CD8-positive, alpha-beta memory T cell (primary cell): ENCODE measurements around the gene IL1R2. TPM values are rescaled to one million over a fixed set of nuclear protein-coding genes. Genes with fewer than 3 reads are reported as not detected.
A peak's percentile ranks its signal among the peaks of the same experiment; 100 is the strongest.

ENCODE experiments used
- CTCF ChIA-PET: fragments of 350-600 bp; sonication (Branson Sonifier 250); formaldehyde crosslinking; loops from one replicate; lab custom pipeline; 2021; ENCODE audit warnings: antibody characterized with exemption; lab: Charles Lee
- POLR2A ChIA-PET: fragments of 350-600 bp; sonication (Branson Sonifier 250); formaldehyde crosslinking; loops from one replicate; lab custom pipeline; 2021; ENCODE audit warnings: antibody characterized with exemption; lab: Charles Lee
- DNase-seq, 5 donors: peaks; one replicate each; pipeline versions ENCODE4 v3.0.0 to v3.0.0-alpha.2; 2020 to 2022; ENCODE audit warnings: mixed read lengths in 1 of 5
- H3K27ac ChIP-seq: one replicate; pipeline ENCODE4 v1.7.0; 2013; ENCODE audit warnings: low read depth, mild to moderate bottlenecking, low read length, moderate library complexity
- H3K27me3 ChIP-seq: 2 replicates; pipeline ENCODE4 v1.7.0; 2013; ENCODE audit warnings: low read length, mild to moderate bottlenecking; ENCODE audit not compliant: insufficient read depth, poor library complexity, severe bottlenecking
- H3K36me3 ChIP-seq: 2 replicates; pipeline ENCODE4 v1.7.0; 2013; ENCODE audit warnings: mild to moderate bottlenecking, low read length, moderate library complexity; ENCODE audit not compliant: insufficient read depth
- H3K4me1 ChIP-seq: 2 replicates; pipeline ENCODE4 v1.7.0; 2013; ENCODE audit warnings: mild to moderate bottlenecking, low read length, moderate library complexity; ENCODE audit not compliant: insufficient read depth
- H3K4me3 ChIP-seq: 2 replicates; pipeline ENCODE4 v1.7.0; 2013; ENCODE audit warnings: mild to moderate bottlenecking, low read length
- H3K9me3 ChIP-seq: 2 replicates; pipeline ENCODE4 v1.7.0; 2013; ENCODE audit warnings: mild to moderate bottlenecking, low read length
- H3K27ac Mint-ChIP-seq, 8 donors: one replicate each; pipeline ENCODE4 v1.8.0; 2020 to 2021; ENCODE audit warnings: mixed read lengths in 8 of 8, mild to moderate bottlenecking in 6 of 8, inconsistent platforms in 3 of 8, moderate library complexity in 3 of 8
- H3K27me3 Mint-ChIP-seq, 2 donors: one replicate each; pipeline ENCODE4 v1.8.0; 2020 to 2021; ENCODE audit warnings: mixed read lengths in 2 of 2, mild to moderate bottlenecking in 1 of 2, moderate library complexity in 1 of 2
- H3K36me3 Mint-ChIP-seq, 3 donors: one replicate each; pipeline ENCODE4 v1.8.0; 2020 to 2021; ENCODE audit warnings: mixed read lengths in 3 of 3, inconsistent platforms in 1 of 3, mild to moderate bottlenecking in 1 of 3
- H3K4me1 Mint-ChIP-seq, 3 donors: one replicate each; pipeline ENCODE4 v1.8.0; 2020 to 2021; ENCODE audit warnings: mixed read lengths in 3 of 3, inconsistent platforms in 1 of 3, mild to moderate bottlenecking in 1 of 3
- H3K4me3 Mint-ChIP-seq, 7 donors: one replicate each; pipeline ENCODE4 v1.8.0; 2020 to 2021; ENCODE audit warnings: mixed read lengths in 7 of 7, mild to moderate bottlenecking in 6 of 7, moderate library complexity in 4 of 7, inconsistent platforms in 2 of 7
- H3K9me3 Mint-ChIP-seq, 5 donors: one replicate each; pipeline ENCODE4 v1.8.0; 2020 to 2022; ENCODE audit warnings: mixed read lengths in 5 of 5, mild to moderate bottlenecking in 3 of 5, moderate library complexity in 2 of 5, inconsistent platforms in 1 of 5
- polyA plus RNA-seq: library from polyadenylated mRNA; unstranded; fragments of 300-500 nt; fragmentation: Illumina TruSeq; gene quantifications from one replicate; pipeline ENCODE4 v1.2.3, GENCODE V29; 2021
- total RNA-seq, 2 experiments: library from RNA; stranded (reverse); gene quantifications; one replicate each; pipeline ENCODE4 v1.2.3, GENCODE V29; 2021

IL1R2 gene
- total and polyA plus RNA-seq, 3 experiments from 2014 or later: 0.85 to 1.4 TPM; not detected in 1

DNA sequence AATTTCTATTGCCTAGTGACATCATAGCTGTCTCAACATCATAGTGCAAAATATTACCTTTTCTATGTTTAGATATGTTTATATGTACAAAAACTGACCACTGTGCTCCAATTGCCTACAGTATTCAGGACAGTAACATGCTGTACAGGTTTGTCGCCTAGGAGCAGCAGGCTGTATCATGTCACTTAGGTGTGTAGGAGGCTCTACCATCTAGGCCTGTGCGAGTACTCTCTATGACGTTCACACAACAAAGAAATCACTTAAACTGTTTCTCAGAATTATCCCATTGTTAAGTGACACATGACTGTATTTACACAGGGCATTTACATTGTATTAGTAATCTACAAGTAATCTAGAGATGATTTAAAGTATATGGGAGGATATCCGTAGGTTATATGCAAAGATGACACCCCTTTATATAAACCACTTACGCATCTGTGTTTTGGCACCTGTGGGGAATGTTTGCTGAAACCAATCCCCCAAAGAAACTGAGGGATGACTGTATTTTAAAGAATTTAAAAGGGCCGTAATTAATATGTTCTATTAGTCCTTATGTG, 24.7 kb downstream of the IL1R2 start:
- Mint-ChIP-seq H3K9me3 (peaks cover 0 to 3% (median 0%) of the 10 kb centered on the region in 5 donors), H3K27me3 (peaks cover 4 to 8% of the 10 kb centered on the region in 2 donors), H3K36me3 (peaks cover 0 to 8% (median 0%) of the 10 kb centered on the region in 3 donors), H3K4me3 (no peak overlapping the region), H3K4me1 (peaks cover 0 to 3% (median 0%) of the 10 kb centered on the region in 3 donors), H3K27ac (no peak overlapping the region)
- ChIA-PET CTCF (interaction anchor here (2.1 to 5.8 kb wide), 2 partner anchors 224 kb away, joined by 10 to 25 read pairs; no protein-coding TSS in a partner anchor), POLR2A (no interaction called here)
- no peaks in the 10 kb centered on the region for H3K36me3 ChIP-seq
- H3K4me3 ChIP-seq: no peak overlapping the region
- H3K9me3 ChIP-seq: no peaks in the 10 kb centered on the region
- H3K27me3 ChIP-seq: no peaks in the 10 kb centered on the region
- no peak for DNase-seq
- no peak overlapping the region for H3K27ac ChIP-seq
- H3K4me1 ChIP-seq: no peaks in the 10 kb centered on the region

DNA sequence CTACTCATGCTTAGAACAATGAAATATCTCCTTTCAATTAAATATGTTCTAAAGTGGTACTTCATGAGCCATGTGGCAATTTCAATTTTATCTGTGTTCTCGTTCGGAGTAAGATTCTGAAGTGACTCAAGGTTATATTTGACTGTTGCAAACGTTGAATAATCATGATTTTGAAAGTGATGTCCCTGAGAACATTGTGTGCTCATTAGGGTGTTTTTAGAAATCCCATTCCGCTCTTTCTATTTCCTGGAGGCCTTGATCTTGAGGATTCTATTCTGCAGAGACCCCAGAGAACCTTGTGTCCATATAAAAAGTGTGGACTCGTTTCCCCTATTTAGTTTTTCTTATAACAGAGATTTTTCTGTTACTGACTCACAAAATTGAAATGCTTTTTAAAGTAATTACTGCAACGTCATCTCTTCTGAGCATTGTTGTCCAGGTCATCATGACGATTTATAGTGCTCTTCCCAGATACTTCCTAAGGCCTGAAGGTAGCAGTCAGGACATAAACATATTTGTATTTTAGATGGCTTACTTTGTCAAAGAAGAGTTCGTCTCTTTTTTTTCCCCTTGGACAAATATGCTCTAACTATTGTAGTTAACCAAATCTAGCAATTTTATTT, 27.2 kb downstream of the IL1R2 start:
- Mint-ChIP-seq H3K4me3 (no peak overlapping the region), H3K36me3 (peaks cover 0 to 3% (median 0%) of the 10 kb centered on the region in 3 donors), H3K27me3 (peaks cover 4 to 6% of the 10 kb centered on the region in 2 donors), H3K9me3 (no peaks in the 10 kb centered on the region), H3K27ac (no peak overlapping the region), H3K4me1 (peaks cover 0 to 3% (median 0%) of the 10 kb centered on the region in 3 donors)
- ChIA-PET POLR2A (no interaction called here), CTCF (interaction anchor here (1.4 to 2.9 kb wide), 3 partner anchors 193 to 428 kb away, joined by 5 to 105 read pairs (median 6); no protein-coding TSS in a partner anchor)
- Histone ChIP-seq H3K4me1 (no peaks in the 10 kb centered on the region), H3K27ac (no peak overlapping the region), H3K36me3 (no peaks in the 10 kb centered on the region), H3K9me3 (no peaks in the 10 kb centered on the region), H3K27me3 (no peaks in the 10 kb centered on the region), H3K4me3 (no peak overlapping the region)
- no peak for DNase-seq

DNA sequence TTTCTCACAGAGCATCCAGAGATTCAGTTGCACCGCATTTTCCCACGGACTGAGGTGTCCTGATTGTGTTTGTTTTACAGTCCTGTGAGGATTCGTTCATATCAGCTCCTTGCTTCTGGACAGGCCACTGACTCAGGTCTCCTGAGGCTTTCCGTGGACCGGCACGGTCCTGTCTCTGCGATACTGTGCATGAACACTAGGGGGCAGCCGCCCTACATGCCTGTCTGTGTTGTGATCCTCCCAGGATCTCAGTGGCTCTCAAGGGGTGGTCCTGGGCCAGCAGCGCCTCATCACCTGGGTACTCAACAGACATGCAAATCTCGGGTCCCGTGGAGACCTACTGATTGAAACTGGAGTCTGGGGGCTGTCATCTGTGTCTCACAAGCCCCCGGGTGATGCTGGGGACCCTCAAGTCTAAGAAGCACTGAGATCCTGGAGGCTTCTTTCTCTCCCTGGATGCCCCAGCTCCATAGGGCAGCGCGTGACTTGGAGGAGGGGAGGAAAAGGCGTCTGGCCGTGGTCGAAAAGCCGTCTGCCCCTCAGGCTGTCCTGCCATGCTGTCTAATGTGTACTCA, 28.9 kb downstream of the IL1R2 start:
- Histone ChIP-seq H3K9me3 (no peaks in the 10 kb centered on the region), H3K4me1 (no peaks in the 10 kb centered on the region), H3K36me3 (no peaks in the 10 kb centered on the region), H3K27ac (no peak overlapping the region), H3K4me3 (no peak overlapping the region), H3K27me3 (no peaks in the 10 kb centered on the region)
- POLR2A ChIA-PET: no interaction called here
- Mint-ChIP-seq H3K4me3 (no peak overlapping the region), H3K36me3 (no peaks in the 10 kb centered on the region), H3K27me3 (peaks cover 4 to 6% of the 10 kb centered on the region in 2 donors), H3K4me1 (peaks cover 0 to 3% (median 0%) of the 10 kb centered on the region in 3 donors), H3K9me3 (no peaks in the 10 kb centered on the region), H3K27ac (no peak overlapping the region)
- peak; percentile 65 to 85 (median 70) for DNase-seq
- CTCF ChIA-PET: interaction anchor here (0.7 to 2.9 kb wide), 24 partner anchors 10 to 431 kb away, joined by 3 to 105 read pairs (median 4); no protein-coding TSS in a partner anchor

DNA sequence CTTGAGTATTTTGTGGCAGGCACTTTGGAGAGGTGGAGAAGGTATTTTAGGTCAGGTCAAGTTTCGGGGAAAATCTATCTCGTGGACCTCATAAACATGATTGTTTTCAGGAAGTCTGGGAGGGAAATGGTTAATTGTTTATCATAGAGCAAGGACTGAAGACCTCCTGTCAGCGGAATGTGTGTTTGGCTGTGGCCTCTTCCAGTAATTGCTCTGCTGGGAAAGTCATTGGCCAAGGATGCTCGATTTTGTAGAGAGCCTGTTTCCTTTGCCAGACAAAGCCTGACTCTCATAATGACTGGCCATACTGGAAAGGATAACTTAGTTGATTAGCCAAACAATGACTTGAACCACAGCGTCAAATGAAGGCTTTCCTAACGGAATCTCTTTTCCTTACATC, 30.0 kb downstream of the IL1R2 start:
- Mint-ChIP-seq H3K4me3 (no peak overlapping the region), H3K36me3 (no peaks in the 10 kb centered on the region), H3K27me3 (peaks cover 4 to 6% of the 10 kb centered on the region in 2 donors), H3K4me1 (peaks cover 0 to 3% (median 0%) of the 10 kb centered on the region in 3 donors), H3K27ac (no peak overlapping the region), H3K9me3 (no peaks in the 10 kb centered on the region)
- DNase-seq: no peak
- no peaks in the 10 kb centered on the region for H3K4me1 ChIP-seq
- no peak overlapping the region for H3K27ac ChIP-seq
- H3K36me3 ChIP-seq: no peaks in the 10 kb centered on the region
- H3K4me3 ChIP-seq: no peak overlapping the region
- H3K9me3 ChIP-seq: no peaks in the 10 kb centered on the region
- ChIA-PET POLR2A (interaction anchor here (0.7 kb wide), 1 partner anchor 11 kb away, joined by 6 read pairs; no protein-coding TSS in a partner anchor), CTCF (interaction anchor here (0.7 to 2.9 kb wide), 4 partner anchors 14 to 427 kb away, joined by 3 to 105 read pairs (median 9); no protein-coding TSS in a partner anchor)
- H3K27me3 ChIP-seq: no peaks in the 10 kb centered on the region

DNA sequence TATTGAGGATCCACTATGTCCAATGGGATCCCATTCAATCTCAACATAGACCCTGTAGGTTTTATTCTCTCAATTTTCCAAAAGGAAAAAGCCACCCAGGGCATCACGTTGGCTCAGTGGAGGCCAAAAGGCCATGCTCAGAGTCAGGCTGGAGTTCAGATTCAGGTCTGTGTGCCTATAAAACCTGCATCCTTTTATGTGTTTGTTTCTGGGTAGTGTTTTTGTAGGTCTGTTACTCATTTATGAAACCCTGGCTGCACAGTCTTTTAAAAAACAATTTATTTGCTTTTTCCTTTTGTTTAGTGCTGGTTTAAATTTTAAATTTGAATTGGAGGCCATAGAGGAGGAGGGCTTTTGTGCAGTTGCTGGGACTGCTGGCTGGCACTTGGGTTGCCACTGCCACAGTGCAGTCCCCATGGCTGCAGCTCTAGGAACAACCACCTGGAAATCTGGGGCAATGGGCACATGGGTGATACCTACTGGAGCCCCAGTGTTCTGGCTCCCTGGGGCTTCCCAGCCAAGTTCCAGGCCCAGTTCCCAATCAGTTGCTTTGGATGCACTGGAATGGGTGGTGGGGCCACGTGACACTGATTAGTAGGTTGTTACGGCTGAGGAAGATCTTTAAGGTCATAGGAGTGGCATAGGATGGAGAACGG, 31.3 kb downstream of the IL1R2 start:
- peak overlapping the region in 1 of 8 donors; percentile 63 for H3K27ac Mint-ChIP-seq
- Histone ChIP-seq H3K27ac (no peak overlapping the region), H3K9me3 (no peaks in the 10 kb centered on the region), H3K36me3 (no peaks in the 10 kb centered on the region), H3K27me3 (no peaks in the 10 kb centered on the region), H3K4me1 (no peaks in the 10 kb centered on the region), H3K4me3 (no peak overlapping the region)
- H3K4me1 Mint-ChIP-seq: peaks cover 0 to 3% (median 0%) of the 10 kb centered on the region in 3 donors
- no peak for DNase-seq
- POLR2A ChIA-PET: no interaction called here
- H3K4me3 Mint-ChIP-seq: no peak overlapping the region
- H3K36me3 Mint-ChIP-seq: no peaks in the 10 kb centered on the region
- no peaks in the 10 kb centered on the region for H3K9me3 Mint-ChIP-seq
- CTCF ChIA-PET: no interaction called here
- peaks cover 4 to 6% of the 10 kb centered on the region in 2 donors for H3K27me3 Mint-ChIP-seq

DNA sequence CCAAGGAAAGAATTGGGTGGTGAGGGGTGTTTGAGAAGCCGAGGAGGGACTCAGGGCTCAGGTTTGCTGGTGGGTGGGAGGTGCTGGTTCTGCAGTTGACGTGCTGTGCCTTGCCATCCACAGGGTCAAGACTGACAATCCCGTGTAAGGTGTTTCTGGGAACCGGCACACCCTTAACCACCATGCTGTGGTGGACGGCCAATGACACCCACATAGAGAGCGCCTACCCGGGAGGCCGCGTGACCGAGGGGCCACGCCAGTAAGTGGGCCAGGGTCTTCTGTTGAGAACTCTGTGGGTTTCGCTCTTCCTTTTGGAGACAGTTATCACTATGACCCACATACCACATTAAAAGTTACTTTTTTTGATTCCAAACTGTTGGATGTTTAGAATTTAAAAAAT, 32.6 kb downstream of the IL1R2 start:
- Histone ChIP-seq H3K9me3 (no peaks in the 10 kb centered on the region), H3K36me3 (no peaks in the 10 kb centered on the region), H3K27me3 (no peaks in the 10 kb centered on the region), H3K27ac (no peak overlapping the region), H3K4me1 (no peaks in the 10 kb centered on the region), H3K4me3 (no peak overlapping the region)
- Mint-ChIP-seq H3K9me3 (no peaks in the 10 kb centered on the region), H3K4me3 (no peak overlapping the region), H3K27me3 (peaks cover 4 to 6% of the 10 kb centered on the region in 2 donors), H3K4me1 (peaks cover 0 to 3% (median 0%) of the 10 kb centered on the region in 3 donors), H3K27ac (no peak overlapping the region), H3K36me3 (no peaks in the 10 kb centered on the region)
- ChIA-PET POLR2A (no interaction called here), CTCF (interaction anchor here (0.7 to 3.3 kb wide), 2 partner anchors 9 to 216 kb away, joined by 3 to 18 read pairs; no protein-coding TSS in a partner anchor)
- DNase-seq: no peak

DNA sequence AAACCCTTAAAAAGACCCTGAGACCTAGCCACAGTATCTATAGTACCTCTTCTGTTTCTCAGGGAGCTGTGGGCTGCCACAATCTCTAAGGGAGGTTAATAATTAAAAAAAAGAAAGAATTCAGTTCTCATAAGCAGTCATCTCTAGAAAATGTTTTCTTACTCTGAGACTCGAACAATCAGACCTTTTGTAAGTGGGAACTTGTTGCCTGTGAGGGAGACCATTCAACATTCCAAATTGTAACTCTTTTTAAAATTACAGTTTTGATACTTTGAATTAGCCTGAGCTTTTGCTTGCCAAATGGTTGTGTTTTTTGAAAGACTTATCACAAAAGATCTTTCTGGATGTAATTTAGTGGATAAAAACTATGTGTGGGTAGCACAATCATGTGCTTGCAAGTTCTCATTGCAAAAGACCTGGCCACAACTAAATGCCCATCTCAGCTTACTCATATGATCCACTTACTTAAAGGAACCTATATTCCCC, 33.3 kb downstream of the IL1R2 start:
- no peak overlapping the region for H3K27ac Mint-ChIP-seq

More for the DNA sequence above, 33.3 kb downstream of the IL1R2 start:
- H3K9me3 Mint-ChIP-seq: no peaks in the 10 kb centered on the region
- peaks cover 0 to 3% (median 0%) of the 10 kb centered on the region in 3 donors for H3K4me1 Mint-ChIP-seq
- Histone ChIP-seq H3K4me3 (no peak overlapping the region), H3K4me1 (no peaks in the 10 kb centered on the region), H3K27me3 (no peaks in the 10 kb centered on the region), H3K36me3 (no peaks in the 10 kb centered on the region), H3K9me3 (no peaks in the 10 kb centered on the region), H3K27ac (no peak overlapping the region)
- DNase-seq: no peak
- H3K4me3 Mint-ChIP-seq: no peak overlapping the region
- H3K36me3 Mint-ChIP-seq: no peaks in the 10 kb centered on the region
- H3K27me3 Mint-ChIP-seq: peaks cover 0 to 2% of the 10 kb centered on the region in 2 donors
- ChIA-PET POLR2A (no interaction called here), CTCF (interaction anchor here (3.3 kb wide), 1 partner anchor 216 kb away, joined by 18 read pairs; no protein-coding TSS in a partner anchor)
